Stimulated activated CD4-positive, alpha-beta T cell treated with anti-CD3 and anti-CD28 coated beads, Interleukin-2, amount 100 ng/mL, for 48 hours (primary cell): ENCODE data around the gene SH3RF2.

Experiments used
- DNase-seq, 2 donors: peaks; one replicate each; pipeline ENCODE4 v3.0.0-alpha.2; 2020

SH3RF2 gene

DNA sequence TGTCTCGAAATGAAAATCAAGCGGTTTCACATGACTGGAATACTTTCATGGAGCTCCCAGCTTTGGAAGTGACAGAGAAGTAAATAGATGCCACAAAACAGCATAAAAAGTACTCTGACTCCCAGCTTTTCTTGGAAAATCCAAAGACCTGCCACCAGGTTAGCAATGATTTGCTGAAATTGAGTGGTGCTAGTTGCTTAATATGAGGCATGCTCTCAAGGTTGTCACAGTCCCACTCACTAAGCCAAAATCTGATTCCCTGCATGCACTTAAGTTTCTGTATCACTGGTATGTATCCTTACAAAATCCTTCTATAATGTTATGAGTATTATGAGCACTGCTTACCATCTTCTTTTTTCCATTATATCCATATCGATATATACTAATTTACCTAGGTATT lies 13.0 kb upstream of the SH3RF2 start:
- DNase-seq, result no peak

DNA sequence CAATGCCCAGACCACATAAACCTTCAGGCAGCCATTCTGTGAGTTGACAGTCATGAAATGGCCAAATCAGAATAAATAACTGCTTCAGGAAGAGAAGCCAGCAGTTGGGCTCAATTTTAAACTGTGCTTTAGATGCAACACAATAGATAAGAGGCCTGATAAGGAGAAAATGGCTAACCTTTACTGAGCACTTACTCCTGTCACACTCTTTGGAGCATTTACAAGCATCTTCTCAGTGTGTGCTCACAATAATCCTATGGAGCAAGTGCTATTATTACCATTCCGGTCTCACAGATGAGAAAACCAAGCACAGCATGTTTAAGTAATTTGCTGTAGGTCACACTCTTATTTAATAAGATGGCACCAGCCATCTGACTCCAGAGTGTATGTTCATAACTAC lies 11.5 kb upstream of the SH3RF2 start:
- no peak for DNase-seq

DNA sequence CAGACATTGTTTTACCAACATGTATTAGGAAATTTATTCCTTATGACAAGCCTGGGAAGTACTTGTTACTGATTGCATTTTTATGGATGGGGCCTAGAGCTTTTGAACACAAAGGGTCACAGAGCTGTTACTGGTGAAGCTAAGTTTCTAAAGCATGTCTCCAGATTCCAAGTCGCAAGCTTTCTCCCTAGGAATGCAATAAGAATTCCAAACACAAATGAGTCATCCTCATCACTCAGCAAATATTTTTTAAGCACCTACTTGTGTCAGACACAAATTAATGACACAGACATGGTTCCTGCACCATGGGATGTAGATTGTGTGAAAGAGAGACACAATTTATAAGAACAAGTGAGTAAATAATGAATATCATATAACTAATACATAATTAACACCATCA lies 11.0 kb upstream of the SH3RF2 start:
- no peak for DNase-seq

- no peak for DNase-seq
These were observed 10.6 kb upstream of the SH3RF2 start for GRCh38 chr5:145925803-145926202.

- DNase-seq, result no peak
These were observed 4.7 kb upstream of the SH3RF2 start for GRCh38 chr5:145931718-145932117.

- DNase-seq, result no peak
These were observed 2.1 kb upstream of the SH3RF2 start for GRCh38 chr5:145934276-145934675.

DNA sequence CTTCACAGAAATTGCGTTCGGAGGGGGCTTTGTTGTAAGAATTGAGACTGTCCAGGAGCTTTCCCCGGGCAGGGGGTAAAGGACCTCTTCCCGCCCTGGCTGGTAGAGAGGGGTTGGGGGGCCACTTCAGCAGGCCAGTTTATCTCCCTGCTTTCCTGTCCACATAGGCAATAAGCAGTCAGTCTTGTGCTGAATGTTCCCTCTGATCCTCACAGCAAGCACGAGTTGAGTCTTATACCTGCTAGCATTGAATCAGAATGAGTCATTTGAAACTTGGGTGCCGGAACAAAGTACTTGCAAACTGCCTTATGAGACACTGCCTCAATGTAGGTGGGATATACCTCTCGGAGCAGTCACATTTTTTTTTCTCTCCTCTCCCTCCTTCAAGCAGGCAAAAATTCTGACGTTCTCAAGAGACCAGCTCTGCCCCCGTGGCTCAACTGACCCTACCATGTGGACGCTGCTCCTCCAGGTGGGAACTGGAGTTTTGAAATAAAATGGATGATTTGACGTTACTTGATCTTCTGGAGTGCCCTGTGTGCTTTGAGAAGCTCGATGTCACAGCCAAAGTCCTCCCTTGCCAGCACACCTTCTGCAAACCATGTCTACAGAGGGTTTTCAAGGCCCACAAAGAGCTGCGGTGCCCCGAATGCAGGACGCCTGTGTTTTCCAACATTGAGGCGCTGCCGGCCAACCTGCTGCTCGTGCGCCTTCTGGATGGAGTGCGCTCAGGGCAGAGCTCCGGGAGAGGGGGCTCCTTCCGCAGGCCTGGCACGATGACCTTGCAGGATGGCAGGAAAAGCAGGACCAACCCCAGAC lies 1.3 kb downstream of the SH3RF2 start:
- no peak for DNase-seq

DNA sequence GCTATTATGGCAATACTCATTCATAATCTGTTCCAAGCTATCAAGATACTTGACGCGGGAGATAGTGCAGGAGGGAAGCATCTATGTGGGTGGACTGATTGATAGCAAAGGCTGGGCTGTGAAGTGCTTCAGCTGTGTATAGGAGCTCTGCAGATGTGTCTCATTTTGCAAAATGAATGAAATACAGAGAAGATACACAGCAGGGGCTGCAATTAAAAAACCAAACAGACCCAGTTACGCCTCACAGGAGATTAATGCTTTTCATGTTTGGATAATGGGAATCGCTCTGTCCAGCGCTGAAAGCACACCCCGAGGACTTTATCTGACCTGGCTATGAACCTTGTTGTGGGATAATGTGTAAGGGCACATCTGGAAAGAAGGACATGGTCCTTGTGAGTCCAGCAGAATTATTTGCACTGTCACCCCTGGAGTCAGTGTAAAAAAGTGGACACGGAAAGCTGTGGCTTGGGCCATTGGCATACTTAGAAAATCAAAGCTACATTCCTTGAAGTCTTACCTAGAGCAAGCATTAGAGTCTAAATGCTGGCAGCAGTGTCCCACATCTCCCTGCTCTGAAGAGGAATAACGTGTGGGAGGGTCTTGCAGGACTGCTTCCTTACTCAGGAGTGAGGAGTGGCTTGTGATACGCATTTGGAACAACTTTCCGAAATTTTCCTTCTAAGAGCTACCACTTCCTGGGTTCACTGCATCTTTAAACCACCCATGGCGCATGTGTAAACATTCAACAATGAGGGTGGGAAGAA lies 2.6 kb downstream of the SH3RF2 start:
- DNase-seq, result no peak

DNA sequence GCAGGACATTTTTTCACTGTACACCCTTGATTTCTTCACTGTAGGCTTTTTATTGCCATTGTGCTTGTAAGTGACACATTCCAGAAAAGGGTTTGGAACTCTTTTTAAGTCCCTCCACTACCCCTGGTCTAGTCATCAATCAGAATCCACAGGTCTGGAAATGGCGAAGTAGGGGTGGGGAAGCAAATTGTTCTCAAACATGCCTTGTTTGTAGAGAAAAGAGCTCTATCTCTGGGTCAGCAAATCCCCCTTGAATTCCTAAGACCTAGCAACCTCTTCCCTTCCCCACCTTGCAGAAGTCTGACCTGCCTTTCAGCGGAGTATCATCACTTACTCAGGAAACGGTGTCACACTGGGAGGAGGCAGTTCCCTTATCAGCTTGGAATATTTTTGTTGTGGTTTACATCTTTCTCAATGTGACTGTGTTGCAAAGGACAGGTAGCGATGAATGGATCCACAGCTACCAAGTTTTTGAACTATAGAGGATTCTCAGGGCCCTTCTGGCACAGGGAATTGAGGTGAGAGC lies 3.2 kb downstream of the SH3RF2 start:
- DNase-seq, result no peak

DNA sequence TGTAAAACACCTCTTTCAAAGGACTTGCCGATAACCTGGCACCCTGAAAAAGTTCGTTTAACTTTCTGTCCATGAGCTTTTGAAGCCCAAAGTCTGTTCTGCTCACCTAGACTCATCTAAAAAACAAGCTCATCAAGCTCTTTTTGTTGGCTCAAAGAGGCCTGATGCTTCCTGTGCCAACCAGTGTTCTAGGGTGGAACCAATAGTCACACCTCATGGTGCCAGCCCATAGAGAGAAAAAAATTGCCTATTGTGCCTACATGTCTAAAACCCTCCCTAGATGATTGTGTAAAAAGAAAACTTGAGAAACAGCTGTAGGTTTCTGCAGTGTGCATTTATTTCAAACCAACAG lies 4.7 kb downstream of the SH3RF2 start:
- DNase-seq, result no peak

GRCh38 chr5:145941448-145942130 lies 5.2 kb downstream of the SH3RF2 start:
- no peak for DNase-seq

GRCh38 chr5:145942201-145942600 lies 5.8 kb downstream of the SH3RF2 start:
- DNase-seq, result no peak

GRCh38 chr5:145942749-145943148 lies 6.4 kb downstream of the SH3RF2 start:
- DNase-seq, result no peak

DNA sequence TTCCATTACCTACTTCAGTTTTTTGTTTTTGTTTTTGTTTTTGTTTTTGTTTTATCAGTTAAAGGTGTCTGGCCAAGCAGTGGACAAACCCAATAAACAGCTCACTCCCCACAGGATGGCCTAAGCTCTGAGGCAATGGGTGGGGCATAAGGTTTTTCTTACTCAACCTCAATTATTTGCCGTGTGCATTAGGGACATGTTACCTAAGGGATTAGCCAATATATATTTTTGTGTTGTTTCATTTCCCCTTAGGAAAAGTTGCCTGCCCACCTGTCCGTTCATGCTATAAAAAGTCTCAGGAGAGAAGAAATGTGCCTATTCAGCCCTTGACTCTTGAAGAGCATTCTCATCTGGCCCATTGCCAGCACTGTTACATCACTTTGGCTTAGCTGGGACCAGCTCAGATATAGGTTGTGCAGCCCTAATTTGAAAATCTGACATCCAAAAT lies 7.3 kb downstream of the SH3RF2 start:
- no peak for DNase-seq

DNA sequence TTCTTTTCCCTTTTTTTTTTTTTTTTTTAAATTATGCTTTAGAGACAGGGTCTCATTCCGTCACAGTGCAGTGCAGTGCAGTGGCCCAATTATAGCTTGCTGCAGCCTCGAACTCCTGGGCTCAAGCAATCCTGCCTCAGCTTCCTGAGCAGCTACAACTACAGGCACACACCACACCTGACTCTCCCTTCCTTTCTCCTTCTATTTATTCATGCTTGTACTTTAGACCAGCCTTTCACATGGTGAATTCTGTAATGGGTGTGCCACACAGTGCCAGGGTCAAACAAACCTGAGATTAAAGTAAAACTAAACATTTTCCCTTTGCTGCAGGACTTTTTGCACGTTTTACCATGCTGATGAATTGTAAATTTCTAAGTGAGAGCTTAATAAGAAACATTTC lies 8.0 kb downstream of the SH3RF2 start:
- no peak for DNase-seq

GRCh38 chr5:145945620-145946111 lies 9.3 kb downstream of the SH3RF2 start:
- DNase-seq, result no peak

DNA sequence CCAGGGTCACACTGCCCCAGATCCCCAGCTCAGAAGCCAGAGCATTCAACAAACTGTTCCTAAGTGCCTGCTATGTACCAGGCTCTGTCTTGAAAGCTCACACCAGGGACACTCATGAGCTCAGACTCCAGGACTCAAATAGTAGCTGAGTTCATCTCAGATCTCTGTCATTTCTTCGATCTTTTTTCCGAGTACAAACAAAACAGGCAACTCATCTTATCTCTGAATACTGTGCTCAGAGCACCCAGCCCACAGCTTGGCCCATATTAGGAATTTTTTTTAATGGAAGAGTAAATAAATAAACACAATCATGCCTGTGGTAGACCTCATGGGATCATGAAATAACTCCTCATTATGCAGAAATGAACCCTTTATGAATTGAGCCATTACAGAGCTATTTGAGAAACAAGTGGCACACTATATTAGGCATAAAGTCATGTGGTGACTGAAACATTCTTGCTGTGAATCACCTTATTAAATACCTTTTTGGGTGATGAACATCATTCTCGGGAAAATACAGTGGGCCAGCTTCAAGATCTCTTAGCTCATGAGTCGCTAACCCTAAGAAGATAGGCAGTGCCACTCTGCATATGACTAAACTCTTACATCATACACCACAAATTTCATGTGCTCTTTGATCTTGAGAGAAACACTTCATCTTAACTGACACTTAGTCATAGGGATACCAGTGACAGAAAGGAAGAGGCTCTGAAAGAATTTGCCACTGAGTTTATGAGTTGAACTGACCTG lies 9.9 kb downstream of the SH3RF2 start:
- DNase-seq, result no peak

- no peak for DNase-seq
These were observed 11.2 kb downstream of the SH3RF2 start for GRCh38 chr5:145947581-145947980.

- DNase-seq, result no peak
These were observed 11.7 kb downstream of the SH3RF2 start for GRCh38 chr5:145948047-145948446.

- DNase-seq, result no peak
These were observed 12.5 kb downstream of the SH3RF2 start for GRCh38 chr5:145948921-145949320.

DNA sequence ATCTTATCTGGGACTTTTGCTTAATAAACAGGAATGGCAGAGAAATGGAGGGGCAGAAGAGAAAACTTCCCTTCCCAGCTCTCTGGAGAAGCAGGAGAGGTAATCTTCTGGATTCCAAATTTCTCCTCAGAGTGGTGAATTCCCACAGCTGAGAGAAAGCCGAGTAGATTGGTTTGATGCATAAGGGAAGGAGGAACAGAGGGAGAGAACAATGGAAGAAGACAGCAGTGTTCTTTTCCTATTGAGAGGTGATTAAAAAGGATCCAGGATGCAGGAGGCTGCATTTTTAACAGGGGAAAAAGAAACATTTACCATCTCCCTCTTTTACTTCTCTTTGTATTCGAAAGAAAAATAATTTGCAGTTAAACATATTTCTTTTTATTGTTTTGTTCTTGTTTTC lies 13.1 kb downstream of the SH3RF2 start:
- DNase-seq, result no peak

DNA sequence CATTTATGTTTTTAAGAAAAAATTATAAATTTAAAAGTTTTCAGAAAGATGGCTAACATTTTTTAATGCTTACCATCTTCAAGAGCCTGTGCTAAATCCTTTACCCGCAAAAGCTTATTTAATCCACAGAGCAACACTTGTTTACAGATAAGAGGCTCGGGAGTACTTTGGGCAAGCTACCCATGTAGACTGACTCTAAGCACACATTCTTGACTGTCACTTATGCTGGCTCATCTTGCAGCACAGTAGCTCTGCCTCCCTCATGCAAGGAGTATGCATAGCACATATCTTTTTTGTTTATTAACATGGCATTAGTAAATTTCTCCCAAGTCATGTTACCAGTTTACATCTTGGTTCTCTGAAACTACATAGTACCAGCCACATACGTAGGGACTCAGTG lies 14.7 kb downstream of the SH3RF2 start:
- DNase-seq, result no peak

- DNase-seq, result no peak
These were observed 16.8 kb downstream of the SH3RF2 start for GRCh38 chr5:145953202-145953601.
